Uterus (tissue), 4 donors: ENCODE data around the gene HIRA. TPM values are rescaled to one million over a fixed set of nuclear protein-coding genes. Genes with fewer than 3 reads are reported as not detected.

Experiments used
- DNase-seq, 2 donors: peaks; one replicate each; pipeline ENCODE4 v3.0.0-alpha.2; 2019 to 2020
- H3K27ac ChIP-seq, 2 donors: fragments of 200-600 bp; sonication (generic); 1 replicate in 1 of 2; 2 replicates in 1 of 2; pipeline ENCODE4 v1.5.1; 2016 to 2018
- H3K27me3 ChIP-seq, 2 donors: fragments of 200-600 bp; sonication (generic); one replicate each; pipeline ENCODE4 v1.5.1; 2018 to 2019; ENCODE audit warnings: control low read depth in 1 of 2
- H3K36me3 ChIP-seq, 2 donors: fragments of 200-600 bp; sonication (generic); one replicate each; pipeline ENCODE4 v1.5.1; 2019; ENCODE audit warnings: control low read depth in 1 of 2
- H3K4me1 ChIP-seq, 2 donors: fragments of 200-600 bp; sonication (generic); one replicate each; pipeline ENCODE4 v1.5.1; 2018 to 2019; ENCODE audit warnings: control low read depth in 1 of 2
- H3K4me3 ChIP-seq, 2 donors: fragments of 200-600 bp; sonication (generic); 1 replicate in 1 of 2; 2 replicates in 1 of 2; pipeline ENCODE4 v1.5.1; 2018 to 2019; ENCODE audit warnings: mild to moderate bottlenecking in 1 of 2
- H3K9me3 ChIP-seq, 2 donors: fragments of 200-600 bp; sonication (generic); one replicate each; pipeline ENCODE4 v1.5.1; 2019; ENCODE audit warnings: control low read depth in 1 of 2
- POLR2A ChIP-seq, 2 donors: fragments of 450-650 bp; IDR thresholded peaks; one replicate each; pipeline ENCODE4 v1.6.1; 2016; ENCODE audit warnings: antibody characterized with exemption in 2 of 2, mild to moderate bottlenecking in 1 of 2, moderate library complexity in 1 of 2
- intact Hi-C: fragments of 100-400 bp; cut with DNase I; formaldehyde crosslinking; loops from one replicate; pipeline ENCODE4 v1.15.1; 2023; ENCODE audit warnings: low total_unique reads
- total RNA-seq, 4 donors: library from RNA; depleted of rRNA in 3 of 4; stranded (reverse); fragments of >200 nt in 3 of 4; gene quantifications; one replicate each; pipeline versions ENCODE4 v1.1.0 to v1.2.4, GENCODE V29; 2014 to 2023
- TF ChIP-seq, protein P1 (sequence below), 4 experiments: fragments of 200-600 bp in 2 of 4; fragments of 450-650 bp in 2 of 4; sonication (generic) in 2 of 4; IDR thresholded peaks; one replicate each; pipeline ENCODE4 v1.5.1; 2016 to 2019; ENCODE audit warnings: antibody characterized with exemption in 4 of 4, mild to moderate bottlenecking in 2 of 4, moderate library complexity in 1 of 4
- donor health status: DM: yes; HTN: yes; CAD: no.

Gene HIRA
- total RNA-seq, 4 donors from 2014 or later, result 0.29 to 32.1 (median 11.7) TPM

GRCh38 chr22:19467912-19468311 lies 36.4 kb upstream of the HIRA start:
- intact Hi-C loops, result no loop called here
- Histone ChIP-seq H3K4me3 (no peak overlapping the region), H3K4me1 (no peaks in the 10 kb centered on the region), H3K36me3 (no peaks in the 10 kb centered on the region), H3K9me3 (no peaks in the 10 kb centered on the region), H3K27ac (no peak overlapping the region), H3K27me3 (no peaks in the 10 kb centered on the region)
- no peak for DNase-seq
- TF ChIP-seq POLR2A (IDR thresholded peaks at IDR 0.05), result no peak
- TF ChIP-seq, protein P1, sequence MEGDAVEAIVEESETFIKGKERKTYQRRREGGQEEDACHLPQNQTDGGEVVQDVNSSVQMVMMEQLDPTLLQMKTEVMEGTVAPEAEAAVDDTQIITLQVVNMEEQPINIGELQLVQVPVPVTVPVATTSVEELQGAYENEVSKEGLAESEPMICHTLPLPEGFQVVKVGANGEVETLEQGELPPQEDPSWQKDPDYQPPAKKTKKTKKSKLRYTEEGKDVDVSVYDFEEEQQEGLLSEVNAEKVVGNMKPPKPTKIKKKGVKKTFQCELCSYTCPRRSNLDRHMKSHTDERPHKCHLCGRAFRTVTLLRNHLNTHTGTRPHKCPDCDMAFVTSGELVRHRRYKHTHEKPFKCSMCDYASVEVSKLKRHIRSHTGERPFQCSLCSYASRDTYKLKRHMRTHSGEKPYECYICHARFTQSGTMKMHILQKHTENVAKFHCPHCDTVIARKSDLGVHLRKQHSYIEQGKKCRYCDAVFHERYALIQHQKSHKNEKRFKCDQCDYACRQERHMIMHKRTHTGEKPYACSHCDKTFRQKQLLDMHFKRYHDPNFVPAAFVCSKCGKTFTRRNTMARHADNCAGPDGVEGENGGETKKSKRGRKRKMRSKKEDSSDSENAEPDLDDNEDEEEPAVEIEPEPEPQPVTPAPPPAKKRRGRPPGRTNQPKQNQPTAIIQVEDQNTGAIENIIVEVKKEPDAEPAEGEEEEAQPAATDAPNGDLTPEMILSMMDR (IDR thresholded peaks at IDR 0.05), result no peak

GRCh38 chr22:19466848-19467752 lies 35.6 kb upstream of the HIRA start:
- Histone ChIP-seq H3K9me3 (no peaks in the 10 kb centered on the region), H3K27ac (no peak overlapping the region), H3K4me1 (no peaks in the 10 kb centered on the region), H3K27me3 (no peaks in the 10 kb centered on the region), H3K4me3 (no peak overlapping the region), H3K36me3 (no peaks in the 10 kb centered on the region)
- intact Hi-C loops, result no loop called here
- TF ChIP-seq, protein P1 (IDR thresholded peaks at IDR 0.05), result no peak
- TF ChIP-seq POLR2A (IDR thresholded peaks at IDR 0.05), result no peak
- DNase-seq, result no peak

- no peak for TF ChIP-seq POLR2A (IDR thresholded peaks at IDR 0.05)
Observed at GRCh38 chr22:19466126-19466716, 34.7 kb upstream of the HIRA start.

DNA sequence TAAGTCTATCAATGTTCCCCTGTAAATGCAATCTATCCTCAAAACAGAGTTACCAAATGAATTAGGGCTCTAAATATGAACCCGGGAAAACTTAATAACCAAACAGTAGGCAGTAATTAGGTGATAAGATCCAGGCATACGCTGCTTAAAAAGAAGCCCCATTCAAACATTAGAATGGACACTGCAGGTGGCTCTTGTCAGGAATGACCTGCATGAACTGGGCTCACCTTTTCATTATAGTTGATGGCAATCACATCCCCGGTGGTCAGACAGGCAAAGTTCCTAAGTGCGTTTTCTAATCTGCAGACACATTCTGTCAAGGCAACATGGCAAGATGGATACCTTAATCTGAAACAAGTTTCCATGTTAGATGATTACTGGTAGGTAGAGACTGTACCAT lies 33.4 kb upstream of the HIRA start:
- no peak overlapping the region for H3K27ac ChIP-seq
- no peaks in the 10 kb centered on the region for H3K4me1 ChIP-seq
- no peak for TF ChIP-seq POLR2A (IDR thresholded peaks at IDR 0.05)
- TF ChIP-seq, protein P1 (IDR thresholded peaks at IDR 0.05), result no peak
- no peaks in the 10 kb centered on the region for H3K27me3 ChIP-seq
- H3K9me3 ChIP-seq, result no peaks in the 10 kb centered on the region
- DNase-seq, result no peak
- no peaks in the 10 kb centered on the region for H3K36me3 ChIP-seq
- intact Hi-C loops, result no loop called here
- H3K4me3 ChIP-seq, result no peak overlapping the region

More at GRCh38 chr22:19466126-19466716, 34.7 kb upstream of the HIRA start:
- H3K4me3 ChIP-seq, result no peak overlapping the region
- H3K4me1 ChIP-seq, result no peaks in the 10 kb centered on the region
- DNase-seq, result no peak
- no peaks in the 10 kb centered on the region for H3K36me3 ChIP-seq
- intact Hi-C loops, result no loop called here
- H3K27me3 ChIP-seq, result no peaks in the 10 kb centered on the region
- no peaks in the 10 kb centered on the region for H3K9me3 ChIP-seq
- H3K27ac ChIP-seq, result no peak overlapping the region

- no peak for DNase-seq
- H3K27me3 ChIP-seq, result no peaks in the 10 kb centered on the region
- TF ChIP-seq, protein P1 (IDR thresholded peaks at IDR 0.05), result no peak
- no peak for TF ChIP-seq POLR2A (IDR thresholded peaks at IDR 0.05)
- intact Hi-C loops, result no loop called here
- no peaks in the 10 kb centered on the region for H3K36me3 ChIP-seq
- H3K4me1 ChIP-seq, result no peaks in the 10 kb centered on the region
- H3K27ac ChIP-seq, result no peak overlapping the region
- no peak overlapping the region for H3K4me3 ChIP-seq
- no peaks in the 10 kb centered on the region for H3K9me3 ChIP-seq
Observed at GRCh38 chr22:19464546-19464945, 33.0 kb upstream of the HIRA start.
